Glutamatergic neuron (in vitro differentiated cells): Measurements from ENCODE around the gene STON1. TPM values are rescaled to one million over a fixed set of nuclear protein-coding genes. Genes with fewer than 3 reads are reported as not detected.

Experiments used
- DNase-seq: peaks from one replicate; pipeline ENCODE4 v3.0.0; 2022
- H3K27ac Mint-ChIP-seq: one replicate; pipeline ENCODE4 v1.8.0; 2020; ENCODE audit warnings: mild to moderate bottlenecking, mixed read lengths, inconsistent platforms; ENCODE audit not compliant: unreplicated experiment
- H3K27me3 Mint-ChIP-seq: one replicate; pipeline ENCODE4 v1.8.0; 2020; ENCODE audit warnings: mild to moderate bottlenecking, moderate library complexity, mixed read lengths, inconsistent platforms; ENCODE audit not compliant: unreplicated experiment
- H3K36me3 Mint-ChIP-seq: one replicate; pipeline ENCODE4 v1.8.0; 2020; ENCODE audit warnings: mild to moderate bottlenecking, mixed read lengths, inconsistent platforms; ENCODE audit not compliant: unreplicated experiment
- H3K4me1 Mint-ChIP-seq: one replicate; pipeline ENCODE4 v1.8.0; 2020; ENCODE audit warnings: mild to moderate bottlenecking, low read depth, mixed read lengths, inconsistent platforms; ENCODE audit not compliant: unreplicated experiment
- H3K4me3 Mint-ChIP-seq: one replicate; pipeline ENCODE4 v1.8.0; 2020; ENCODE audit warnings: mild to moderate bottlenecking, mixed read lengths, inconsistent platforms; ENCODE audit not compliant: unreplicated experiment
- H3K9me3 Mint-ChIP-seq: one replicate; pipeline ENCODE4 v1.8.0; 2020; ENCODE audit warnings: mild to moderate bottlenecking, moderate library complexity, mixed read lengths, inconsistent platforms; ENCODE audit not compliant: unreplicated experiment
- total RNA-seq: library from RNA; stranded (reverse); fragmentation: NEBNext Ultra II Directional; extraction: Animal tissue kit (Norgen Biotek cat#: 25700); gene quantifications from one replicate; pipeline ENCODE4 v1.2.1, GENCODE V29; 2021; ENCODE audit not compliant: unreplicated experiment
- TF ChIP-seq, protein P1 (sequence below): fragments of 200-600 bp; sonication (generic); IDR thresholded peaks from one replicate; pipeline ENCODE4 v1.5.0; 2021; ENCODE audit not compliant: partially characterized antibody, unreplicated experiment

STON1 gene
- total RNA-seq, 1 donor from 2014 or later = 4.2 TPM

DNA sequence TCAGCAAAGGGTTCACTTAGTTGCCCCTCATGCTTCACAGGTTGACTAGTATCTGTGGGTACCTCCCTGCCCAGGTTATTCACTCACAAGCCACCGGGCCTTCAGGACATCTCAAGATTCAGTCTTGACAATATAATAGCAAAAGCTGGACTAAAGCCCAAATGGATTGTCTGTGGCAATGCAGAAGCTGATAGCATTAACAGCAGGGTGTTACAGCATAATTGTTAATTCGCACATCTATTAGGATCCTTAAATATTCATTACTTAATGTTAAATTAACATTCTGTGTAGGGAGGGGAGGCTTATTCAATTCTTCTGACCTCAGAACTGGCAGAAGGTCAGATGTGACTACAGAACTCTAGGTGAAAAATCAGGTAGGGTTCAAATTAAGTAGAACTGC lies 67.5 kb downstream of the STON1 start:
- Mint-ChIP-seq H3K9me3 (no peaks in the 10 kb centered on the region), H3K4me1 (no peaks in the 10 kb centered on the region), H3K27ac (no peak overlapping the region), H3K27me3 (no peaks in the 10 kb centered on the region), H3K36me3 (no peaks in the 10 kb centered on the region), H3K4me3 (no peak overlapping the region)
- TF ChIP-seq, protein P1, sequence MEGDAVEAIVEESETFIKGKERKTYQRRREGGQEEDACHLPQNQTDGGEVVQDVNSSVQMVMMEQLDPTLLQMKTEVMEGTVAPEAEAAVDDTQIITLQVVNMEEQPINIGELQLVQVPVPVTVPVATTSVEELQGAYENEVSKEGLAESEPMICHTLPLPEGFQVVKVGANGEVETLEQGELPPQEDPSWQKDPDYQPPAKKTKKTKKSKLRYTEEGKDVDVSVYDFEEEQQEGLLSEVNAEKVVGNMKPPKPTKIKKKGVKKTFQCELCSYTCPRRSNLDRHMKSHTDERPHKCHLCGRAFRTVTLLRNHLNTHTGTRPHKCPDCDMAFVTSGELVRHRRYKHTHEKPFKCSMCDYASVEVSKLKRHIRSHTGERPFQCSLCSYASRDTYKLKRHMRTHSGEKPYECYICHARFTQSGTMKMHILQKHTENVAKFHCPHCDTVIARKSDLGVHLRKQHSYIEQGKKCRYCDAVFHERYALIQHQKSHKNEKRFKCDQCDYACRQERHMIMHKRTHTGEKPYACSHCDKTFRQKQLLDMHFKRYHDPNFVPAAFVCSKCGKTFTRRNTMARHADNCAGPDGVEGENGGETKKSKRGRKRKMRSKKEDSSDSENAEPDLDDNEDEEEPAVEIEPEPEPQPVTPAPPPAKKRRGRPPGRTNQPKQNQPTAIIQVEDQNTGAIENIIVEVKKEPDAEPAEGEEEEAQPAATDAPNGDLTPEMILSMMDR = no peak
- no peak for DNase-seq

DNA sequence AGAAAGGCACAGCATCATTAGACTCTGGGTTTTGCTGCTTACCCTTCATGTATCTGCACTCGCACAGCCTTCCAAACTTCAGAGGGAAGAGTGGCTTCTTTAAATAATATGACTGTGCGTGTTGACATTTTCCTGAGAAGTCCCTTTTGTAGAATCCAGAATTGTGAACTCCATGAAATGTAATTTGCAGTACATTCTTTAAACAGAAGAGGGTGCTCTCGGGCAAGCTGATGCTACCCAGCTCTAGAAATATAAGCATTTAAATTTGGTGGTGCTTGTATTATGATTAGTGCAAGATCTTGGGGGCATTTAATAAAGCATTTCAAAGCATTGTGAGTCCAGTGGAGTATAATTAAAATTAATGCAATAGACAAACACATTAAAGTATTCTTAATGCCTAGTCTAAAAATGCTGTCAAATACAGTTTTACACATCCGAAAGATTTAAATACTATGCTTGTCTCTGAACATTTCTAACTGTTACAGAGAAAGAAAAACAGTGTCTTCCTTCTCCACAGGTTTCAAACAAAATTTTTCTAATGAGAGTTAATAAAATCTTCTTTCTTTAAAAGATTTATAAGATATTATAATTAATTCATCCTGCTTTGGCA lies 70.4 kb downstream of the STON1 start:
- Mint-ChIP-seq H3K27me3 (no peaks in the 10 kb centered on the region), H3K4me3 (no peak overlapping the region), H3K36me3 (no peaks in the 10 kb centered on the region), H3K4me1 (no peaks in the 10 kb centered on the region), H3K9me3 (no peaks in the 10 kb centered on the region), H3K27ac (no peak overlapping the region)
- DNase-seq = no peak
- TF ChIP-seq, protein P1 = peak; percentile 72

DNA sequence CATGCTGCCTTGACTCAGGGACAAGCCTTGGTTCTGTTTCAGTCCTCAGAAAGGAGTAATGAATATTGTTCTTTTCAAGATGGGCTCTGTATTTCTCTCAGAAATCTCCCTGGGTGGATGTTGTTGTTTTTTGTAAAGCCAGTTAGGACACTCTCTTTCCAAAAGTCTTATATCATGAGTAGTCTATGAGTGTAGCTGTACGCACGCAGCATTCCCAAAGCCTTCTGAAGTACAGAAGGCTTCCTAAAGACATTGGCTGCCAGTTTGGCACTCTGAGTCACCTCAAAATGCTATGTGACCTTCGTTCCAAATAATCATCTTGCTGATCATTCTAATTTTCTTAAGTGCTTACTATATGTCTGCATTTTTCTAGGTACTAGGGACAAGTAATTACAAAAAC lies 71.0 kb downstream of the STON1 start:
- Mint-ChIP-seq H3K36me3 (no peaks in the 10 kb centered on the region), H3K4me3 (no peak overlapping the region), H3K4me1 (no peaks in the 10 kb centered on the region), H3K27me3 (no peaks in the 10 kb centered on the region), H3K27ac (no peak overlapping the region), H3K9me3 (no peaks in the 10 kb centered on the region)
- TF ChIP-seq, protein P1 = no peak
- no peak for DNase-seq

DNA sequence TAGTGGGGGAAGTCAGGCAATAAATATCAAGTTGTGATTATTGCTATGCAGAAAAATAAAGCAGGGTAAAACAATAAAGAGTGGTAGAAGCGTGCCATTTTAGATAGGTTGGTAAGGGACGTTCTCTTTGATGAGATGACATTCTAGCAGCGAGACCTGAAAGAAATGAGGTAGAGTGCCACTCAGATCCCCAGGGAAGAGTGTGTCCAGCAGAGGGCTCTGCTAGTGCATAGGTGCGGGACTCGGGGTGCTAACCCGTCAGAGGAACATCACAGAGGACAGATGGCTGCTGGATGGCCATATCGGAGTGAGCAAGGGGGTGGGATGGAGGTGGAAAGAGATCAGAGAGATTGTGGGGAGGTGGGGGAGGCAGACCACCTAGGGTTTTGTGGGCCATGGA lies 71.4 kb downstream of the STON1 start:
- TF ChIP-seq, protein P1 = peak; percentile 9
- H3K9me3 Mint-ChIP-seq = no peaks in the 10 kb centered on the region
- no peaks in the 10 kb centered on the region for H3K36me3 Mint-ChIP-seq
- H3K4me3 Mint-ChIP-seq = no peak overlapping the region
- no peaks in the 10 kb centered on the region for H3K27me3 Mint-ChIP-seq
- no peak for DNase-seq
- no peaks in the 10 kb centered on the region for H3K4me1 Mint-ChIP-seq
- no peak overlapping the region for H3K27ac Mint-ChIP-seq

DNA sequence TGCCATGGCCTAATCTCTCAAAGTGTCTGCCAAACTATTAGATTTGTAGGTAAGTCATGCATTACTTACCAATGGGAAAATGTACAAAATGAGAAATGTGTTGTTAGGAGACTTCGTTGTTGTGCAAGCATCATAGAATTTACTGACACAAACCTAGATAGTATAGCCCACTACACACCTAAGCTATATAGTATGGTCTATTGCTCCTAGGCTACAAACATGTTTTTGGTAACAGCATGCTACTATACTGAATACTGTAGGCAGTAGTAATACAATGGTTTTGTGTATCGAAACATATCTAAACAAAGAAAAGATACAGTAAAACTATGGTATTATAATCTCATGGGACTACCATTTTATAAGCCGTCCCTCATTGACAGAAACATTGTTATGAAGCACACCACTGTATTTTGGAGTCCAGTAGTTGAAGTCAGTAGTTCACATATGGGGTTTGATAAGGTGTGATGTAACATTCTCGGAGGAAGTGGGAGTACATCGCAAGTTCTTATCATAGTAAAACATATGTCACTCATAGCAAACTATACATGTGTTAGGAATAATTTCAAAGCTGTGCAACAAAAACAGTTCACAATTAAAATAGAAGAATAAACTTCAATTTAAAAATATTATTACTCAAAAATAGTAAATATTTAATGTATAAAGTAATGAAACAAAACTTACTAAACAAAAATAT lies 75.7 kb downstream of the STON1 start:
- Mint-ChIP-seq H3K27ac (no peak overlapping the region), H3K27me3 (peaks cover 2% of the 10 kb centered on the region), H3K36me3 (no peaks in the 10 kb centered on the region), H3K4me1 (no peaks in the 10 kb centered on the region), H3K4me3 (no peak overlapping the region), H3K9me3 (no peaks in the 10 kb centered on the region)
- TF ChIP-seq, protein P1 = no peak
- no peak for DNase-seq
